ENCODE data around the gene EPHA5. TPM values are rescaled to one million over a fixed set of nuclear protein-coding genes. Genes with fewer than 3 reads are reported as not detected.

Gene EPHA5
- polyA plus RNA-seq, 3 donors: not detected

- Histone ChIP-seq H3K79me2 (ENCODE audit: insufficient read depth, low read length) (no peaks in the 10 kb centered on the region), H3K9me3 (replicated peaks in 1 of 2; ENCODE audit: control insufficient read depth in 1 of 2, insufficient read depth in 1 of 2, low read length in 2 of 2) (no peaks in the 10 kb centered on the region), H3K4me3 (replicated peaks in 1 of 3; ENCODE audit: low read depth in 2 of 3, low read length in 3 of 3) (no peak overlapping the region), H3K36me3 (replicated peaks in 1 of 2; ENCODE audit: control insufficient read depth in 1 of 2, insufficient read depth in 2 of 2, low read length in 2 of 2) (no peaks in the 10 kb centered on the region), H2AFZ (ENCODE audit: insufficient read depth, low read depth, low read length, poor library complexity, severe bottlenecking) (no peak overlapping the region), H3K27me3 (ENCODE audit: control insufficient read depth in 2 of 2, insufficient read depth in 2 of 2, low read length in 2 of 2) (no peaks in the 10 kb centered on the region), H3K27ac (ENCODE audit: low read depth in 1 of 2, low read length in 2 of 2) (no peak overlapping the region), H3K9ac (ENCODE audit: insufficient read depth, low read length, poor library complexity, severe bottlenecking) (no peak overlapping the region), H3K4me1 (ENCODE audit: control insufficient read depth in 1 of 2, insufficient read depth in 2 of 2, low read length in 2 of 2) (no peaks in the 10 kb centered on the region), H4K20me1 (ENCODE audit: insufficient read depth, low read length) (no peaks in the 10 kb centered on the region), H3K4me2 (replicated peaks; ENCODE audit: extremely low read depth, low read length, poor library complexity, severe bottlenecking) (no peak overlapping the region)
- DNase-seq: no peak
- intact Hi-C loops (cut with micrococcal nuclease): no loop called here
- no peaks in the 10 kb centered on the region for H3K27me3 Mint-ChIP-seq (ENCODE audit: low read depth in 3 of 3)
- H3K36me3 Mint-ChIP-seq: no peaks in the 10 kb centered on the region
- TF ChIP-seq, protein P1, sequence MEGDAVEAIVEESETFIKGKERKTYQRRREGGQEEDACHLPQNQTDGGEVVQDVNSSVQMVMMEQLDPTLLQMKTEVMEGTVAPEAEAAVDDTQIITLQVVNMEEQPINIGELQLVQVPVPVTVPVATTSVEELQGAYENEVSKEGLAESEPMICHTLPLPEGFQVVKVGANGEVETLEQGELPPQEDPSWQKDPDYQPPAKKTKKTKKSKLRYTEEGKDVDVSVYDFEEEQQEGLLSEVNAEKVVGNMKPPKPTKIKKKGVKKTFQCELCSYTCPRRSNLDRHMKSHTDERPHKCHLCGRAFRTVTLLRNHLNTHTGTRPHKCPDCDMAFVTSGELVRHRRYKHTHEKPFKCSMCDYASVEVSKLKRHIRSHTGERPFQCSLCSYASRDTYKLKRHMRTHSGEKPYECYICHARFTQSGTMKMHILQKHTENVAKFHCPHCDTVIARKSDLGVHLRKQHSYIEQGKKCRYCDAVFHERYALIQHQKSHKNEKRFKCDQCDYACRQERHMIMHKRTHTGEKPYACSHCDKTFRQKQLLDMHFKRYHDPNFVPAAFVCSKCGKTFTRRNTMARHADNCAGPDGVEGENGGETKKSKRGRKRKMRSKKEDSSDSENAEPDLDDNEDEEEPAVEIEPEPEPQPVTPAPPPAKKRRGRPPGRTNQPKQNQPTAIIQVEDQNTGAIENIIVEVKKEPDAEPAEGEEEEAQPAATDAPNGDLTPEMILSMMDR (IDR thresholded peaks at IDR 0.05): no peak
- H3K27ac Mint-ChIP-seq: no peak overlapping the region
- H3K4me1 Mint-ChIP-seq: no peaks in the 10 kb centered on the region
- no CpG with 5 or more reads among the region's 1 CpG for WGBS (ENCODE audit: insufficient coverage)
- H3K9me3 Mint-ChIP-seq: no peaks in the 10 kb centered on the region
- H3K4me3 Mint-ChIP-seq: no peak overlapping the region
These were observed 233.2 kb downstream of the EPHA5 start for GRCh38 chr4:65437102-65437501.

- H3K36me3 Mint-ChIP-seq: no peaks in the 10 kb centered on the region
- intact Hi-C loops (cut with micrococcal nuclease): no loop called here
- no peak overlapping the region for H3K4me2 ChIP-seq (replicated peaks; ENCODE audit: extremely low read depth, low read length, poor library complexity, severe bottlenecking)
- H3K9ac ChIP-seq (ENCODE audit: insufficient read depth, low read length, poor library complexity, severe bottlenecking): no peak overlapping the region
- TF ChIP-seq, protein P1 (IDR thresholded peaks at IDR 0.05): no peak
- no peak for DNase-seq
- no peak overlapping the region for H3K4me3 ChIP-seq (replicated peaks in 1 of 3; ENCODE audit: low read depth in 2 of 3, low read length in 3 of 3)
- no peaks in the 10 kb centered on the region for H3K4me1 ChIP-seq (ENCODE audit: control insufficient read depth in 1 of 2, insufficient read depth in 2 of 2, low read length in 2 of 2)
- H3K27ac Mint-ChIP-seq: no peak overlapping the region
- no peaks in the 10 kb centered on the region for H3K9me3 Mint-ChIP-seq
- no peaks in the 10 kb centered on the region for H3K79me2 ChIP-seq (ENCODE audit: insufficient read depth, low read length)
- no CpG with 5 or more reads among the region's 1 CpG for WGBS (ENCODE audit: insufficient coverage)
- H3K4me1 Mint-ChIP-seq: no peaks in the 10 kb centered on the region
- no peaks in the 10 kb centered on the region for H3K27me3 ChIP-seq (ENCODE audit: control insufficient read depth in 2 of 2, insufficient read depth in 2 of 2, low read length in 2 of 2)
- no peak overlapping the region for H2AFZ ChIP-seq (ENCODE audit: insufficient read depth, low read depth, low read length, poor library complexity, severe bottlenecking)
- no peak overlapping the region for H3K27ac ChIP-seq (ENCODE audit: low read depth in 1 of 2, low read length in 2 of 2)
- no peaks in the 10 kb centered on the region for H3K36me3 ChIP-seq (replicated peaks in 1 of 2; ENCODE audit: control insufficient read depth in 1 of 2, insufficient read depth in 2 of 2, low read length in 2 of 2)
- no peaks in the 10 kb centered on the region for H4K20me1 ChIP-seq (ENCODE audit: insufficient read depth, low read length)
- H3K4me3 Mint-ChIP-seq: no peak overlapping the region
- no peaks in the 10 kb centered on the region for H3K27me3 Mint-ChIP-seq (ENCODE audit: low read depth in 3 of 3)
- H3K9me3 ChIP-seq (replicated peaks in 1 of 2; ENCODE audit: control insufficient read depth in 1 of 2, insufficient read depth in 1 of 2, low read length in 2 of 2): no peaks in the 10 kb centered on the region
These were observed 248.2 kb downstream of the EPHA5 start for GRCh38 chr4:65422109-65422508.
